ENCODE measurements around the gene NOPCHAP1. TPM values are rescaled to one million over a fixed set of nuclear protein-coding genes. Genes with fewer than 3 reads are reported as not detected.
"Not testable (repeated sequence)": the region's sequence is repeated elsewhere in the genome, so short reads cannot be mapped to it uniquely, and the experiment has no call there.

Gene NOPCHAP1
- total RNA-seq, 4 donors from 2014 or later = 3.7 to 6.8 (median 6.1) TPM

DNA sequence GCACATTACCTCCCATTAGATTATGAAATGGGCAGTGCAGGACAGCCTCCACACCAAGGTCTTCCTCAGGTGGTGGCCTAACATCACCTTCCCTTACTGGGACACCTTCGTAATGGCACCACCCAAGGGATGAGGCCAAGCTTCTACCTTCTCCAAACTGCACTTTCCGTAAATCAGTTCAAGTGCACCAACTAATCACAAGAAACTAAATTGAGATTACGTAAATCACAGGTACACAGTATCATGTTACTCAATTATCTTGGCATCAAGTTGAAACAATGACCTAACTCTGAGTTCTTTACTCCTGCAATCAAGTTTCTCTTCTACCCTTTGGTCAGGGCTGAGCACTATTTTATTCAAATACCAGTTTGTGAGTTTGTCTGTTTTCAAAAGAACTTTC, 41.9 kb upstream of the NOPCHAP1 start:
- Histone ChIP-seq H3K27ac (no peak overlapping the region), H3K4me3 (no peak overlapping the region), H3K9me3 (no peaks in the 10 kb centered on the region), H3K27me3 (no peaks in the 10 kb centered on the region), H3K4me1 (no peaks in the 10 kb centered on the region), H3K36me3 (no peaks in the 10 kb centered on the region)
- TF ChIP-seq EP300 (IDR thresholded peaks at IDR 0.05) (no peak), POLR2A (IDR thresholded peaks at IDR 0.05) (no peak)
- TF ChIP-seq, protein P1, sequence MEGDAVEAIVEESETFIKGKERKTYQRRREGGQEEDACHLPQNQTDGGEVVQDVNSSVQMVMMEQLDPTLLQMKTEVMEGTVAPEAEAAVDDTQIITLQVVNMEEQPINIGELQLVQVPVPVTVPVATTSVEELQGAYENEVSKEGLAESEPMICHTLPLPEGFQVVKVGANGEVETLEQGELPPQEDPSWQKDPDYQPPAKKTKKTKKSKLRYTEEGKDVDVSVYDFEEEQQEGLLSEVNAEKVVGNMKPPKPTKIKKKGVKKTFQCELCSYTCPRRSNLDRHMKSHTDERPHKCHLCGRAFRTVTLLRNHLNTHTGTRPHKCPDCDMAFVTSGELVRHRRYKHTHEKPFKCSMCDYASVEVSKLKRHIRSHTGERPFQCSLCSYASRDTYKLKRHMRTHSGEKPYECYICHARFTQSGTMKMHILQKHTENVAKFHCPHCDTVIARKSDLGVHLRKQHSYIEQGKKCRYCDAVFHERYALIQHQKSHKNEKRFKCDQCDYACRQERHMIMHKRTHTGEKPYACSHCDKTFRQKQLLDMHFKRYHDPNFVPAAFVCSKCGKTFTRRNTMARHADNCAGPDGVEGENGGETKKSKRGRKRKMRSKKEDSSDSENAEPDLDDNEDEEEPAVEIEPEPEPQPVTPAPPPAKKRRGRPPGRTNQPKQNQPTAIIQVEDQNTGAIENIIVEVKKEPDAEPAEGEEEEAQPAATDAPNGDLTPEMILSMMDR (IDR thresholded peaks at IDR 0.05) = no peak
- WGBS, 2 donors = 98 to 100% methylated on average over 3 of the region's 3 CpGs
- no peak for DNase-seq (ENCODE audit: low spot score in 2 of 2)

DNA sequence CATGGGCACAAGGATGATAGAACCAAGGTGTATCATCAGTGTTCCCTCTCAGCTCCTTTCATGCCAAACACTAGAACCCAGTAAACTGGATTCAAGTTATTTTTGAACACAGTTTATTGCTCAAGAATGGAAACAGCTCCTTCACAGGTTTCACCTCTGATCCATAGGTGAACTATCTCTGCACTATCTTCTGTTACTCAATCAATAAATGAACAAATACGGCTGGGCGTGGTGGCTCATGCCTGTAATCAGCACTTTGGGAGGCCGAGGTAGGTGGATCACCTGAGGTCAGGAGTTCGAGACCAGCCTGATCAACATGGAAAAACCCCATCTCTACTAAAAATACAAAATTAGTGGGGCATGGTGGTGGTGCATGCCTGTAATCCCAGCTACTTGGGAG, 37.4 kb upstream of the NOPCHAP1 start:
- not testable (repeated sequence) for H3K27me3 ChIP-seq; H3K36me3 ChIP-seq; H3K9me3 ChIP-seq; H3K4me1 ChIP-seq; DNase-seq (ENCODE audit: low spot score in 2 of 2); H3K4me3 ChIP-seq; H3K27ac ChIP-seq
- WGBS, 2 donors = 71 to 83% methylated on average over 4 of the region's 4 CpGs

DNA sequence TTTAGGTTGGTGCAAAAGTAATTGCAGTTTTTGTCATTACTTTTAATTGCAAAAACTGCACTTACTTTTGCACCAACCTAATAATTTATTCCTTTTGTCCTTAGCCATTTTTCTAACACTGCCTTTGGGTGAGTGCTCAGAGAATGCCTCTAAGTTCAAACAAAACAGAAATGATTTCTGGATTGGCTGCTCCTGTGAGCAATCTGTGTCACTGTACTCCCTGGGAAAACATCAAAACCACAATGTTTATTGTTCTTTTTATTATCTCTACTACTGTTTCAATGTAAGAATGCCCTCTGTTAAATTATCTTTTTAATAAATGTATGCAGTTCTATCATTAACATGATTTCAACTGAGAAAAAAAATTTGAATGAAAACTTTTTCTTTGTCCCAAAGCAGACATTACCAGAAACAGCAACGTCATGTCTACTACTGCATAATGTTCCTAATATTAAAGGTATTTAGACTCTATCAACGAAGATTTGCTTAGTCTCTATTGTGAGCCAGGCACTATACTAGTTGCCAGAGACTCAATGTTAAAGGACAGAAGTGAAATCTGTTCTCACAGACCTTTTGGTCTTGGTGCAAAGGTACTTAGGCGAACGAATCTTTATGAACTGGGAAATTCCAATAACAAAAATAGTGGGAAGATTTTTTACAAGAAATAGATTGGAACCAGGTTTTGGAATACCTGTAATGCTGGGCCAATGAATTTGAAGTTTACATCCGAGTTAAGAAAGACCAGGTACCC, 34.2 kb upstream of the NOPCHAP1 start:
- TF ChIP-seq EP300 (IDR thresholded peaks at IDR 0.05) (no peak), POLR2A (IDR thresholded peaks at IDR 0.05) (no peak)
- TF ChIP-seq, protein P1 (IDR thresholded peaks at IDR 0.05) = no peak
- H3K4me3 ChIP-seq = no peak overlapping the region
- no peaks in the 10 kb centered on the region for H3K9me3 ChIP-seq
- WGBS, 2 donors = 83 to 91% methylated on average over 5 of the region's 5 CpGs
- no peaks in the 10 kb centered on the region for H3K36me3 ChIP-seq
- no peak for DNase-seq (ENCODE audit: low spot score in 2 of 2)
- H3K4me1 ChIP-seq = peaks cover 0 to 11% (median 0%) of the 10 kb centered on the region in 4 donors
- no peak overlapping the region for H3K27ac ChIP-seq
- H3K27me3 ChIP-seq = no peaks in the 10 kb centered on the region

DNA sequence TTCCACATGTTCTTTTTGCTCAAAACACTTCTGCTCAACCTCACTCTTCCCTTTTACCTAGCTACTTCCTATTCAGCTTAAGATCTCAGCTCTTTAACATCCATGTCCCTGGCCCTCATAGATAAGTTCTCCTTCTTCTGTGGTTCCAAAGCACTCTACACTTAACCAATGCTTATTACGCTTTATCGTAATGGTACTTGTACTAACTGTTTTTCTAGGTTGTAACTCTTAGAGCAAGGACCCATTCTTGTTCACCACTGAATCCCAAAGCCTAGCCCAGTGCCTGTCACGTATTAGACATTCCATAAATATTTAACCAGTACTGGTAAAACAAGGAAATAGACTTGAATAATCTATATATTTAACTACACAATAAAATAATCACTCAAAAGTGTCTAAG, 33.3 kb upstream of the NOPCHAP1 start:
- TF ChIP-seq EP300 (IDR thresholded peaks at IDR 0.05) (no peak), POLR2A (IDR thresholded peaks at IDR 0.05) (no peak)
- TF ChIP-seq, protein P1 (IDR thresholded peaks at IDR 0.05) = no peak

DNA sequence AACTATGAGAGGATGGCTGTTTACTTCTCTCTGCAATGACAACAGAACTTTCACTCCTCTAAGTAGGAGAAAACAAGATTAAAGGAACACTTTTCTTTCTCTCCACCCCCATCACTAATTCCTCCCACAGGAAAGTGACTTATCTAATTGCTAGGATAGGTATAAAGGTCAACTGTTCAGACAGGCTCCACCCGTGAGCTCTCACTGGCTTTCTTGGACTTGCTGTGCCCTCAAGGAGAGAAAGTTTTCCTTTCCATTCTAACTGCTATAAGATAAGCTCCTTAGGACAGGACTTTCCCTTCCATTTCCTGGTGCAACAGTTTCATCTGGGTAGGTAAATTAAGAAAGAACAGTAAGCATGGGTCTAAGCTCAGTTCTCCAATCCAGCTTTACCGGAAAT, 32.8 kb upstream of the NOPCHAP1 start:
- Histone ChIP-seq H3K9me3 (no peaks in the 10 kb centered on the region), H3K36me3 (no peaks in the 10 kb centered on the region), H3K27ac (peak overlapping the region in 1 of 4 donors; percentile 57), H3K4me3 (no peak overlapping the region), H3K27me3 (no peaks in the 10 kb centered on the region), H3K4me1 (peaks cover 0 to 18% (median 0%) of the 10 kb centered on the region in 4 donors)
- 69 to 78% methylated on average over 2 of the region's 2 CpGs for WGBS, 2 donors
- no peak for DNase-seq (ENCODE audit: low spot score in 2 of 2)
- TF ChIP-seq EP300 (IDR thresholded peaks at IDR 0.05) = no peak
- TF ChIP-seq, protein P1 (IDR thresholded peaks at IDR 0.05) = no peak
- no peak for TF ChIP-seq POLR2A (IDR thresholded peaks at IDR 0.05)

More for the DNA sequence above, 33.3 kb upstream of the NOPCHAP1 start:
- 80 to 81% methylated on average over 3 of the region's 3 CpGs for WGBS, 2 donors
- Histone ChIP-seq H3K36me3 (no peaks in the 10 kb centered on the region), H3K4me1 (peaks cover 0 to 18% (median 0%) of the 10 kb centered on the region in 4 donors), H3K9me3 (no peaks in the 10 kb centered on the region), H3K27ac (no peak overlapping the region), H3K27me3 (no peaks in the 10 kb centered on the region), H3K4me3 (no peak overlapping the region)
- no peak for DNase-seq (ENCODE audit: low spot score in 2 of 2)
